ENCODE measurements around the gene MAPKAP1. TPM values are rescaled to one million over a fixed set of nuclear protein-coding genes. Genes with fewer than 3 reads are reported as not detected.

The MAPKAP1 gene
- total and polyA plus RNA-seq, 2 experiments from 2014 or later: 68.5 to 74.5 TPM

DNA sequence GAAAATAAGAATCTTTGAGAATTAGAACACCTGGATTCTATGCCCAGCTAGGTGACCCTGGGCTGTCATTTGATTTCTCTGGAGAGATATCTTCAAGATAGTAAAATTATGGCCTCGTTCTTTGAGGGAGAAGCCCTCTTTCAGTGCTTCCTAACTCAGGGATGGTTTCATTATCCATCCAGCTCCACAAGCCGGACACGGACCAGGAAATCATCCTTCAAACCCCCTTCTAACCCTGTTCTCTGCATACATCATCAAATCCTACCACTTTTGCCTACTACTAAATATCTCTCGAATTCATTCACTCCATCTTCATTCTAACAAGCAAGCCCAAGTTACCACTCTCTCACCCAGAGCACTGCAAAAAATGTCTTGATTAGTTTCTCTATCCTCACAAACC is 57.2 kb downstream of the MAPKAP1 start:
- peak overlapping the region; percentile 27; the same call in 1 of the 2 replicates for H2AFZ ChIP-seq
- H3K4me2 ChIP-seq (ENCODE audit: unreplicated experiment): peak overlapping the region; percentile 99
- H3K27me3 ChIP-seq (replicated peaks; ENCODE audit: insufficient read depth): no peaks in the 10 kb centered on the region
- DNase-seq: peak; percentile 50
- no peaks in the 10 kb centered on the region for H4K20me1 ChIP-seq (ENCODE audit: insufficient read depth)
- H3K4me1 ChIP-seq (ENCODE audit: insufficient read depth): peaks cover 62% of the 10 kb centered on the region
- H3K79me2 ChIP-seq (ENCODE audit: insufficient read depth): peaks cover 92% of the 10 kb centered on the region
- TF ChIP-seq EZH2phosphoT487 (IDR thresholded peaks at IDR 0.05; ENCODE audit: insufficient read depth, low read depth) (no peak), EZH2 (IDR thresholded peaks at IDR 0.05; ENCODE audit: insufficient read depth, poor library complexity, severe bottlenecking) (no peak)
- H3K27ac ChIP-seq: peak overlapping the region; percentile 89
- no peaks in the 10 kb centered on the region for H3K36me3 ChIP-seq (ENCODE audit: low read depth)
- peak overlapping the region; percentile 75 for H3K9ac ChIP-seq
- H3F3A ChIP-seq (ENCODE audit: insufficient read depth): peaks cover 23% of the 10 kb centered on the region
- in situ Hi-C loops (cut with MboI): no loop called here
- WGBS, 2 experiments (ENCODE audit: low coverage in 1 of 2, low lambda C conversion rate in 2 of 2, missing lambda C conversion rate in 2 of 2): 5 to 11% methylated on average over 4 of the region's 4 CpGs
- no peaks in the 10 kb centered on the region for H3K9me2 ChIP-seq (ENCODE audit: insufficient read depth)
- peak overlapping the region; percentile 69 for H3K4me3 ChIP-seq
- H3K9me3 ChIP-seq (ENCODE audit: low read depth): no peaks in the 10 kb centered on the region

DNA sequence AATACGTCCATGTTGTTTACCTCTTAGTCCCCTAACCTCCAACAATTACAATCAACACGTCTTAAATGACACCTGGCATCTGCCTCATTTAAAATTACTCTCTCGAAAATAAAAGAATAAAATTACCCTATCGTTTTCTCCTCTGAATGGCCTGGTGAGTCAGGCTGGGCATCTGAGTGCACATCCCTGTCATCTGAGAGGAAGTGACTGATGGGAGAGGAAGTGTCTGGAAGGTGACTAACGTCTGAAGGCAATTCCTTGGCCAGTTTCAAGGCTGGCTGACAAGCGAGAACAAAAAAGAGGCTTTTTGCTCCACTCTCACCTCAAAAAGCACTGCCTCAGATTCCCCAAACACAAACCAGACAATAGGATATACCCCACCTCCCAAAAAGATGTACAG is 57.7 kb downstream of the MAPKAP1 start:
- peak; percentile 97 for DNase-seq
- Histone ChIP-seq H3F3A (ENCODE audit: insufficient read depth) (peaks cover 23% of the 10 kb centered on the region), H3K9ac (peak overlapping the region; percentile 75), H3K9me2 (ENCODE audit: insufficient read depth) (no peaks in the 10 kb centered on the region), H3K27ac (peak overlapping the region; percentile 89), H3K4me3 (peak overlapping the region; percentile 69), H2AFZ (peak overlapping the region; percentile 27; the same call in 1 of the 2 replicates), H3K9me3 (ENCODE audit: low read depth) (no peaks in the 10 kb centered on the region), H3K4me2 (ENCODE audit: unreplicated experiment) (peak overlapping the region; percentile 99), H3K4me1 (ENCODE audit: insufficient read depth) (peaks cover 57% of the 10 kb centered on the region), H3K36me3 (ENCODE audit: low read depth) (no peaks in the 10 kb centered on the region), H3K79me2 (ENCODE audit: insufficient read depth) (peaks cover 92% of the 10 kb centered on the region), H4K20me1 (ENCODE audit: insufficient read depth) (no peaks in the 10 kb centered on the region), H3K27me3 (replicated peaks; ENCODE audit: insufficient read depth) (no peaks in the 10 kb centered on the region)
- WGBS, 2 experiments (ENCODE audit: low coverage in 1 of 2, low lambda C conversion rate in 2 of 2, missing lambda C conversion rate in 2 of 2): 0 to 1% methylated on average over 6 of the region's 6 CpGs
- in situ Hi-C loops (cut with MboI): no loop called here
- no peak for TF ChIP-seq EZH2phosphoT487 (IDR thresholded peaks at IDR 0.05; ENCODE audit: insufficient read depth, low read depth)
- TF ChIP-seq EZH2 (IDR thresholded peaks at IDR 0.05; ENCODE audit: insufficient read depth, poor library complexity, severe bottlenecking): no peak

DNA sequence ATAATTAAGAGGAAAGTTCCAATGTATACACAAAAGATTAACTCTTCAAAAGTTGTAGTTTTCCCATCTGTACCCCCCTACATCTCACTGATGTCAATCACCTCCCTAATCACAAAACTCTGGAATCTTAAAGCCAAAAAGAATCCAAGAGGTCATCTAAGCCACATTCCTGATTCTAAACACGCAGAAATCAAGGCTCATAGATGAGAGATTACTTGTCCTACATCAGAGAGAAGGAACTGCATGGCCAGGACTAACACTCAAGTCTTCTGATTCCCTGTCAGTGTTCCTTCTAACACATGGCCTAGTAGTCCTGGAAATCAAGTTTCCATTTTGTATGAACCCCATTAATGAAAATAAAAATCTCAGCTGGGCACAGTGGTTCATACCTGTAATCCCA is 58.7 kb downstream of the MAPKAP1 start:
- H3F3A ChIP-seq (ENCODE audit: insufficient read depth): peaks cover 23% of the 10 kb centered on the region
- H3K4me1 ChIP-seq (ENCODE audit: insufficient read depth): peaks cover 57% of the 10 kb centered on the region
- DNase-seq: no peak
- no peaks in the 10 kb centered on the region for H4K20me1 ChIP-seq (ENCODE audit: insufficient read depth)
- no peak overlapping the region for H3K4me3 ChIP-seq
- no peak overlapping the region for H3K9ac ChIP-seq
- H3K27ac ChIP-seq: no peak overlapping the region
- H3K36me3 ChIP-seq (ENCODE audit: low read depth): no peaks in the 10 kb centered on the region
- no peaks in the 10 kb centered on the region for H3K27me3 ChIP-seq (replicated peaks; ENCODE audit: insufficient read depth)
- no peak overlapping the region for H3K4me2 ChIP-seq (ENCODE audit: unreplicated experiment)
- in situ Hi-C loops (cut with MboI): no loop called here
- no peaks in the 10 kb centered on the region for H3K9me2 ChIP-seq (ENCODE audit: insufficient read depth)
- WGBS, 2 experiments (ENCODE audit: low coverage in 1 of 2, low lambda C conversion rate in 2 of 2, missing lambda C conversion rate in 2 of 2): 95 to 100% methylated on average over 1 of the region's 1 CpG
- peaks cover 92% of the 10 kb centered on the region for H3K79me2 ChIP-seq (ENCODE audit: insufficient read depth)
- H2AFZ ChIP-seq: no peak overlapping the region
- TF ChIP-seq EZH2 (IDR thresholded peaks at IDR 0.05; ENCODE audit: insufficient read depth, poor library complexity, severe bottlenecking): no peak
- no peak for TF ChIP-seq EZH2phosphoT487 (IDR thresholded peaks at IDR 0.05; ENCODE audit: insufficient read depth, low read depth)
- no peaks in the 10 kb centered on the region for H3K9me3 ChIP-seq (ENCODE audit: low read depth)

DNA sequence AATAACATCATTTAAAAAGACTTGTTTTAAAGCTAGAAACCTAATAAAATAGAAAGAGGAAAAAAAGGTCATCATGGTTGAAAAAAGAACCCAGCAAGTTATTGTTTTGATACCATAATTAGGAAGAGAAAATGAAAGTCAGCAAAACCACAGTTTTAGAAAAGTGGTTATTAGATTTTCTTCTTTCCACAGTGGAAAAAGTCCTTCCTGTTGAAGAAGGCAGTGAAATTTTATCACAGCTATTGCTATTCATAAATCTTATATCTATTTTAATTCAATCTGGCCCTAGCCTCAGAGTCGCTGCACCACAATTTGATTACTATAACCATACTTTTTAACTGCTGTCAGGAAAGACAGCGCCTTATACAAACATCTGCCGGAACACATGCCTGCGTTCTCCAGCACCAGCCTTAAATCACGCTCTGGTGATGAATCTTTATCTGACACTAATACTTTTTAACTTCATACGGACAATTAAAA is 60.3 kb downstream of the MAPKAP1 start:
- H3K4me1 ChIP-seq (ENCODE audit: insufficient read depth): peaks cover 56% of the 10 kb centered on the region
- no peaks in the 10 kb centered on the region for H3K27me3 ChIP-seq (replicated peaks; ENCODE audit: insufficient read depth)
- no peaks in the 10 kb centered on the region for H3K9me2 ChIP-seq (ENCODE audit: insufficient read depth)
- H3F3A ChIP-seq (ENCODE audit: insufficient read depth): peaks cover 23% of the 10 kb centered on the region
- H3K4me3 ChIP-seq: peak overlapping the region; percentile 60
- peaks cover 92% of the 10 kb centered on the region for H3K79me2 ChIP-seq (ENCODE audit: insufficient read depth)
- TF ChIP-seq EZH2phosphoT487 (IDR thresholded peaks at IDR 0.05; ENCODE audit: insufficient read depth, low read depth) (no peak), EZH2 (IDR thresholded peaks at IDR 0.05; ENCODE audit: insufficient read depth, poor library complexity, severe bottlenecking) (no peak)
- peak overlapping the region; percentile 73 for H3K4me2 ChIP-seq (ENCODE audit: unreplicated experiment)
- no peaks in the 10 kb centered on the region for H3K9me3 ChIP-seq (ENCODE audit: low read depth)
- no peaks in the 10 kb centered on the region for H3K36me3 ChIP-seq (ENCODE audit: low read depth)
- 22% methylated on average over 6 of the region's 6 CpGs for WGBS, 2 experiments (ENCODE audit: low coverage in 1 of 2, low lambda C conversion rate in 2 of 2, missing lambda C conversion rate in 2 of 2)
- DNase-seq: peak; percentile 54
- in situ Hi-C loops (cut with MboI): no loop called here
- peak overlapping the region; percentile 36 for H3K9ac ChIP-seq
- H2AFZ ChIP-seq: peak overlapping the region; percentile 3; the same call in 1 of the 2 replicates
- H3K27ac ChIP-seq: peak overlapping the region; percentile 35
- no peaks in the 10 kb centered on the region for H4K20me1 ChIP-seq (ENCODE audit: insufficient read depth)

Measured in GM23248 (cell line).